Measurements from ENCODE around the gene PRSS27.

DNA sequence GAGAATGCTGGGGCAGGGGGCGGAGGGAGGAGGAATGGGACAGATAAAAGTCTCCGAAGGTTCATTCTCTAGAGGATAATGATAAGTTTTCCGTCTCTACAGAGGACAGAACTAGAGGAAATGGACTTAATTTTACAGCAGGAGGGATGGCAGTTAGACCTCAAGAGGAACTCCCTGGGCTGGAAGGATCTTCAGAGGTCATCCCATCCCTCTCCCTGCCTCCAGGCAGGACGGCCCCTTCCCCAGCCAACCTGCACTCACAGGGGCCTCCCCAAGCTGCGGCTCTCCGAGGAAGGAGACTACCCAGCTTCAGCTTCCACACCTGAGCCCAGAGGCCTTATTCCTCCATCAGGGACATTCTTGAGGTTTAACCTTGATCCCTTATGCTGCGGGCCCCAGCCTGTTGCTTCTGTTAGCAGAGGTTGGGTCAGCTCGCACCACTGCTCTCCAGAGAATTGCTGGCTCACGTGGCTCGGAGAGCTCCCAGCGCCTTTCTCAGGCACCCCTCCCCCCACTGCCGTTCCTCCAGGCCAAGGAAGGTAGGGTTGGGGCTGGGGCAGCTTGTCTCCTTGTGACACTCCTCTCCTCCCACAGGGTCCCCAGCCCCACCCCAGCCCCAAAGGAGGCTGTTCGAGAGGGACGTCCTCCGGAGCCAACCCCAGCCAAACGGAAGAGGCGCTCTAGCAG is 48.5 kb upstream of the PRSS27 start:
- TF ChIP-seq MXI1 (IDR thresholded peaks at IDR 0.05; ENCODE audit: borderline replicate concordance, low read depth, low read length), result no peak
- TF ChIP-seq, protein P1, sequence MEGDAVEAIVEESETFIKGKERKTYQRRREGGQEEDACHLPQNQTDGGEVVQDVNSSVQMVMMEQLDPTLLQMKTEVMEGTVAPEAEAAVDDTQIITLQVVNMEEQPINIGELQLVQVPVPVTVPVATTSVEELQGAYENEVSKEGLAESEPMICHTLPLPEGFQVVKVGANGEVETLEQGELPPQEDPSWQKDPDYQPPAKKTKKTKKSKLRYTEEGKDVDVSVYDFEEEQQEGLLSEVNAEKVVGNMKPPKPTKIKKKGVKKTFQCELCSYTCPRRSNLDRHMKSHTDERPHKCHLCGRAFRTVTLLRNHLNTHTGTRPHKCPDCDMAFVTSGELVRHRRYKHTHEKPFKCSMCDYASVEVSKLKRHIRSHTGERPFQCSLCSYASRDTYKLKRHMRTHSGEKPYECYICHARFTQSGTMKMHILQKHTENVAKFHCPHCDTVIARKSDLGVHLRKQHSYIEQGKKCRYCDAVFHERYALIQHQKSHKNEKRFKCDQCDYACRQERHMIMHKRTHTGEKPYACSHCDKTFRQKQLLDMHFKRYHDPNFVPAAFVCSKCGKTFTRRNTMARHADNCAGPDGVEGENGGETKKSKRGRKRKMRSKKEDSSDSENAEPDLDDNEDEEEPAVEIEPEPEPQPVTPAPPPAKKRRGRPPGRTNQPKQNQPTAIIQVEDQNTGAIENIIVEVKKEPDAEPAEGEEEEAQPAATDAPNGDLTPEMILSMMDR (conservative IDR thresholded peaks at IDR 0.05; ENCODE audit: low read depth, low read length), result no peak
- TF ChIP-seq, protein P2, sequence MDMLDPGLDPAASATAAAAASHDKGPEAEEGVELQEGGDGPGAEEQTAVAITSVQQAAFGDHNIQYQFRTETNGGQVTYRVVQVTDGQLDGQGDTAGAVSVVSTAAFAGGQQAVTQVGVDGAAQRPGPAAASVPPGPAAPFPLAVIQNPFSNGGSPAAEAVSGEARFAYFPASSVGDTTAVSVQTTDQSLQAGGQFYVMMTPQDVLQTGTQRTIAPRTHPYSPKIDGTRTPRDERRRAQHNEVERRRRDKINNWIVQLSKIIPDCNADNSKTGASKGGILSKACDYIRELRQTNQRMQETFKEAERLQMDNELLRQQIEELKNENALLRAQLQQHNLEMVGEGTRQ (IDR thresholded peaks at IDR 0.05; ENCODE audit: low read depth, low read length), result no peak
- no peak for TF ChIP-seq RAD21 (IDR thresholded peaks at IDR 0.05; ENCODE audit: low read length)
- TF ChIP-seq CEBPB (IDR thresholded peaks at IDR 0.05; ENCODE audit: low read depth, low read length), result no peak
- TF ChIP-seq MAZ (IDR thresholded peaks at IDR 0.05; ENCODE audit: borderline replicate concordance, low read depth, low read length), result no peak
